Muscle of back (tissue), 11 donors: Measurements from ENCODE around the gene CCDC177. TPM values are rescaled to one million over a fixed set of nuclear protein-coding genes. Genes with fewer than 3 reads are reported as not detected.

Experiments used
- DNase-seq, 3 donors: peaks; one replicate each; pipeline versions ENCODE4 v3.0.0 to v3.0.0-alpha.2; 2013
- polyA plus RNA-seq, 10 donors: library from polyadenylated mRNA; unstranded; fragments of 120-200 nt; gene quantifications; one replicate each; pipeline ENCODE4 v1.2.1, GENCODE V29; 2013; ENCODE audit not compliant: insufficient read length in 10 of 10

The CCDC177 gene
- polyA plus RNA-seq, 10 donors: 0.04 to 0.06 TPM; not detected in 8

DNA sequence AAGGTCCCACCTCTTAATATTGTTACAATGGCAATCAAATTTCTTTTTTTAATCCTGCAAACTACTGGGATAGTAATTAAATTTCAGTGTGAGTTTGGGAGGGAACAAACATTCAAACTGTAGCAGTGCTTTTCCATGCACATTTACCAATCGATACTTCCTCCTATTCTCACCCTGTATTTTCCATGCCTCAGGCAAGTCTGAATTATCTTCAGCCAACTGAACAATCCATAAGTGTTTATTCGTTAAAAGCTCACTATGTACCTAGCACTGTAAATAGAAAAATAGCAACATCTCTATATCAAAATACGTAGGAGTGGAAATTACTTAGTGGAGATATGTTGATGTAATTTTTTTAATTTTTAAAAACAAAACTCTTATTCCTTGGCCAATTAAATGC is 43.5 kb downstream of the CCDC177 start:
- DNase-seq: no peak

DNA sequence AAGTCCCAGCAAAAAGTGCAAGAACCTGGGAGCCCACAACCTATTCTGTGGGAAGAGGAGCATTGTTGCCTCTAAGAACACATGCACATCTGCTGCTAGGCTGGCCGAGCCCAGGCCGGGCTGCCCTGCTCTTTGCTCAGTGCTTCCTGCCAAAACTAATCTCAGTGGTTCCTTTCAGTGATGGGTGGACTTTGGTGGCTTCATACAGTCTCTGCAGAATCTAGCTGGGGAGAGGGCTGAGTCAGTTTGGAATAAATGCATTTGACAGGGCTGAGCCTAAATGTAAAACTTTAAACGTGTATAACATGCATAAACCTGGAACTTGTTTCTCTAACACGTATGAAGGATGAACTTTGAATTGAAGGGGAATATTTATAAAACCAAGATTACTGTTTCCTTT is 44.6 kb downstream of the CCDC177 start:
- no peak for DNase-seq

DNA sequence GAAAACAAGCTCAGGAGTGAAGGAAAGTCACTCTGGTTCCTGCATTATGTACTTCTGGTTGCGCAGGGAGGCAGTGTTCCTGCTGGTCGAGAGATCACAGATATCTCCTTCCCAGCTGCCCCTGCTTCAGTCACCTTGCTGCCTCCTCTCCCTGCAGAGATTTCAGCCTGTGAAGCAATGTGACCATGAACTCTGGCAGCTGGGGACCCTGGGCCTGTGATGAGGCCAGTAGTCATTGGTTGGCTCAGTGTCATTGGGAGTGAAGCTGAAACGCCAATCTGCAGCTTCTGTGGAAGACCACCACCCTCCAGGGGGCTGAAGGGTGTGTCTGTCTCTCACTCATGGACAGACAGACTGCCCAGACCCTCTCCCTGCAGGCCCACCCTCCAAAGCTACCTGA is 45.1 kb downstream of the CCDC177 start:
- DNase-seq: no peak

DNA sequence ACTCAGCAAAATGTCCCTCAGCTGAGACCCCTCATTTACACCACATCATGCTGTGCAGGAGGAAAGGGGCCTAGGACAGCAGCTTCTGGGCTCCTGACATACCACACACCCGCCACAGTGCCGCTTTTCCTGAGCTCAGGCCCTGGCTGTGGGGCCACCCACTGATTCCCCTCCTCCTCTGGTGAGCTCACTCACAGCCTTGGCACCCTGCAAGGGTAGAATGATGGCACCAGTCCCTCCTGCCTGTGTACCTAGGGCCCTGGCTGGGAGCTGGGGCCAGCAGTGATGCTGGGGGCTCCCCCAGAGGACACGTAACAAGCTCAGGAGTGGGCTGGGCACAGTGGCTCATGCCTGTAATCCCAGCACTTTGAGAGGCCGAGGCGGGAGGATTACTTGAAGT is 45.7 kb downstream of the CCDC177 start:
- no peak for DNase-seq

DNA sequence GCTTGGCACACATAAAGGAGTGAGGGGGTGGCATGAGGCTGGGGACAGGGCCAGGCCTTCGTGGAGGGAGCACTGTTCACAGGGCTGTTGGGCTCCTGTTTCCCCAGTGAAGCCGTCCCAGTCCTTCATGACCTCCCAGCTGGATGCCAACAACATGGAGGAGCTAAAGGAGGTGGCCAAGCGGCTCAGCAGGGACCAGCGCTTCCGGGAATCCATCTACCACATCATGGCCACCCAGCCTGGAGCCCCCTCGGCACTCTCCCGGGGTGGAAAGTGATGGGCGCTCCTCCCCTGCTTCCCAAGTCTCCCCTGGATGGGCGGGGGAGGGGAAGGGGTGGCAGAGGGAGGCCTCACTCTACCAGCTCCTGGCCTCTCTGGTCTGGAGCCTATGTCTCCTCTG is 46.5 kb downstream of the CCDC177 start:
- DNase-seq: no peak

DNA sequence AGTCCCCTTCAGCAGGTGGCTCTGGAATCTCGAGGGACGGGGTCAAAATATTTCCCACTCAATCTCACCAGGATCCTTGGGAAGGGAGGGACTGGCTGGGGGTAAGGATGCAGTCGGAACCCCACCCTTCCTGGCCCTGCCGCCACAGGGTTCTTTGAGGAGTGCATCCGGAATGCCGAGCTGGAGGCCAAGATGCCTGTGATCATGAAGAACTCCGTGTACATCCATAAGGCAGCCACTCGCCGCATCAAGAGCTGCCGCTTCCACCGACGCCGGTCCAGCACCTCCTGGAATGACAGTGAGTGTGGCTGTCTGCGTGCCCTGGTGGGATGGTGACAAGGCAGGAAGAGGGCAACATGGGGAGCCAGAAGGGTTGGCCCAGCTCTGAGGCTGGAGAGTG is 47.0 kb downstream of the CCDC177 start:
- no peak for DNase-seq

DNA sequence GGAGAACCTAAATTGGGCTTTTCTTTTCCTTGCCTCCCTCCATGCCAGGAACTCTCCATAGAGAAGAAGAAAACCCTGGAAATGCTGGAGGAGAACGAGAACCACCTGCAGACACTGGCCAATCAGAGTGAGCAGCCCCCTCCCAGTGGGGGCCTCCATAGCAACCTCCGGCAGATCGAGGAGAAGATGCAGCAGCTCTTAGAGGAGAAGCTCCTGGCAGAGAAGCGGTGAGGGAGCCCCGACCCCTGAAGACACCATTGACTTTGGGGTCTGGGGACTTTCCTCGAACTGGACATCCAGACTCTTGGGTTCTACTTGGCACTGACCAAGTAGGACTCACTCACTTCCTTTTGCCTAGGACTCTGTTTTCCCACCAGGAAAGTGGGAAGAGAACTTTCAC is 48.8 kb downstream of the CCDC177 start:
- DNase-seq: no peak

DNA sequence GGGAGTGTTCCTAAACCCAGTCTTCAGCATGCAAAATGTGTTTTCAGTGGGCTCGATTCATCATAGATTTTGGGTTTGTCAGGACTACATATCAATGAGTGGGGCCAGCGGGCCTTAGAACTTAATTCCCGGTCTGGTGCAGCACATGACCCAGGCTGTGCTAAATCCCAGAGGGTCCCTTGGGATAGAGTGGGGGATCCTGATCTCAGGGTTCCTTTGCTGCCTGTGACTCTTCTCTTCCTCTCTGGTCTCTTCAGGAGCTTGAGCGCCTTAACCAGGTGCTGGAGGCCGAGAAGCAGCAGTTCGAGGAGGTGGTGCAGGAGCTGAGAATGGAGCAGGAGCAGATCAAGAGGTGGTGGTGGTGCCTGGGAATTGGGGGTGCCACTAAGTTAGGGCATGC is 52.6 kb downstream of the CCDC177 start:
- DNase-seq: no peak

Other genes with a start within 250 kb of the CCDC177 start
- gene ERH, start 176.6 kb downstream of the CCDC177 start, polyA plus RNA-seq: 100 to 1,000 TPM; 153 to 216 (median 165) TPM
- 10 to 100 TPM; 26.9 to 39.2 (median 31.8) TPM for gene SLC39A9, start 176.2 kb downstream of the CCDC177 start, polyA plus RNA-seq
- 1 to 10 TPM in 1 of 10 donors, under 1 TPM in 9; 0.36 to 1.2 (median 0.60) TPM for gene PLEKHD1, start 90.1 kb downstream of the CCDC177 start, polyA plus RNA-seq
- 10 to 100 TPM; 15.2 to 20.8 (median 18.3) TPM for gene SUSD6, start 36.7 kb upstream of the CCDC177 start, polyA plus RNA-seq
- gene SRSF5, start 192.3 kb upstream of the CCDC177 start, polyA plus RNA-seq: 100 to 1,000 TPM; 206 to 334 (median 244) TPM
- gene SLC10A1, start 222.4 kb upstream of the CCDC177 start, polyA plus RNA-seq: under 1 TPM in 2 of 10 donors, not detected in 8; 0.12 to 0.13 TPM